Nephron (organoid): ENCODE results near the gene CBR1.

Experiments used
- H3K27ac Mint-ChIP-seq, 3 experiments: 2 replicates each; pipeline ENCODE4 v1.8.0; 2020; ENCODE audit warnings: mixed read lengths in 3 of 3, mild to moderate bottlenecking in 2 of 3, moderate library complexity in 1 of 3
- H3K27me3 Mint-ChIP-seq: 2 replicates; pipeline ENCODE4 v1.8.0; 2021; ENCODE audit warnings: low read depth, mild to moderate bottlenecking, moderate library complexity, mixed read lengths
- H3K36me3 Mint-ChIP-seq: 2 replicates; pipeline ENCODE4 v1.8.0; 2020; ENCODE audit warnings: low read depth, mixed read lengths
- H3K4me1 Mint-ChIP-seq: 2 replicates; pipeline ENCODE4 v1.8.0; 2020; ENCODE audit warnings: mixed read lengths
- H3K4me3 Mint-ChIP-seq, 3 experiments: 2 replicates each; pipeline ENCODE4 v1.8.0; 2020; ENCODE audit warnings: mild to moderate bottlenecking in 3 of 3, mixed read lengths in 3 of 3, moderate library complexity in 2 of 3
- H3K9me3 Mint-ChIP-seq: 2 replicates; pipeline ENCODE4 v1.8.0; 2020; ENCODE audit warnings: mixed read lengths
- CTCF ChIP-seq, 3 experiments: fragments of 200-600 bp; sonication (generic); IDR thresholded peaks; one replicate each; pipeline ENCODE4 v1.5.0; 2021; ENCODE audit warnings: antibody characterized with exemption in 3 of 3; ENCODE audit not compliant: unreplicated experiment in 3 of 3

CBR1 gene

DNA sequence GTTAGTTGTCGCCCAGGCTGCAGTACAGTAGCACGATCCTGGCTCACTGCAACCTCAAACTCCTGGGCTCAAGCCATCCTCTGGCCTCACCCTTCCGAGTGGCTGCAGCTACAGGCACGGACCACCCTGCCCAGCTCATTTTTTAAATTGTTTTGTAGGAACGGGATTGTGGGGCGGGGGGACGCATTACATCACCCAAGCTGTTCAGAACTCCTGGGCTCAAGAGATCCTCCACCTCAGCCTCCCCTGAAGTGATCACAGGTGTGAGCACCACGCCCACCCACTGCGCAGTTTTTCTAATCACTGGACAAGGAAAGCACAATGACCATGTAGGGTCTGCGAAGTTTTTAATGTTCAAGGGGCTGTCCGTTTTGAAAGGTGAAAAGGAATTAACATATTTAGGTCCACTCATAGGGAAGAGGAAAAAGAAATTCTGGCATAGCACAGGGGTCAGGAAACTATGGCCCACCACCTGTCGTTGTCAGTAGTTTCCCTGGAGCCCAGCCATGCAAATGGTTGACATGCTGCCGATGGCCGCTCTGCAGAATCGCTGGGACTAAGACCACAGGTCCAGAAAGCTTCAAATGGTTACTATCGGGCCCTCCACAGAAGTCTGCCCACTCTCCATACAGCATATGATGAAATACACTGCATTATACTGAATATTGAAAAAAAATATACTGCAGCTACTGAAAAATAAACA, 35.5 kb upstream of the CBR1 start:
- no peaks in the 10 kb centered on the region for H3K9me3 Mint-ChIP-seq
- peak overlapping the region; percentile 66 to 95 (median 82) for H3K27ac Mint-ChIP-seq
- no peak for TF ChIP-seq CTCF (IDR thresholded peaks at IDR 0.05; ENCODE audit: unreplicated experiment in 3 of 3)
- peaks cover 4% of the 10 kb centered on the region for H3K27me3 Mint-ChIP-seq
- peaks cover 18% of the 10 kb centered on the region for H3K4me1 Mint-ChIP-seq
- H3K36me3 Mint-ChIP-seq: peaks cover 43% of the 10 kb centered on the region
- no peak overlapping the region for H3K4me3 Mint-ChIP-seq

GRCh38 chr21:36035381-36035791, 34.4 kb upstream of the CBR1 start:
- no peak overlapping the region for H3K4me3 Mint-ChIP-seq
- peaks cover 18% of the 10 kb centered on the region for H3K4me1 Mint-ChIP-seq
- H3K9me3 Mint-ChIP-seq: no peaks in the 10 kb centered on the region
- peaks cover 4% of the 10 kb centered on the region for H3K27me3 Mint-ChIP-seq
- peaks cover 50% of the 10 kb centered on the region for H3K36me3 Mint-ChIP-seq
- H3K27ac Mint-ChIP-seq: peak overlapping the region; percentile 66 to 95 (median 82)
- peak in 1 of 3 experiments; percentile 33 for TF ChIP-seq CTCF (IDR thresholded peaks at IDR 0.05; ENCODE audit: unreplicated experiment in 3 of 3)

DNA sequence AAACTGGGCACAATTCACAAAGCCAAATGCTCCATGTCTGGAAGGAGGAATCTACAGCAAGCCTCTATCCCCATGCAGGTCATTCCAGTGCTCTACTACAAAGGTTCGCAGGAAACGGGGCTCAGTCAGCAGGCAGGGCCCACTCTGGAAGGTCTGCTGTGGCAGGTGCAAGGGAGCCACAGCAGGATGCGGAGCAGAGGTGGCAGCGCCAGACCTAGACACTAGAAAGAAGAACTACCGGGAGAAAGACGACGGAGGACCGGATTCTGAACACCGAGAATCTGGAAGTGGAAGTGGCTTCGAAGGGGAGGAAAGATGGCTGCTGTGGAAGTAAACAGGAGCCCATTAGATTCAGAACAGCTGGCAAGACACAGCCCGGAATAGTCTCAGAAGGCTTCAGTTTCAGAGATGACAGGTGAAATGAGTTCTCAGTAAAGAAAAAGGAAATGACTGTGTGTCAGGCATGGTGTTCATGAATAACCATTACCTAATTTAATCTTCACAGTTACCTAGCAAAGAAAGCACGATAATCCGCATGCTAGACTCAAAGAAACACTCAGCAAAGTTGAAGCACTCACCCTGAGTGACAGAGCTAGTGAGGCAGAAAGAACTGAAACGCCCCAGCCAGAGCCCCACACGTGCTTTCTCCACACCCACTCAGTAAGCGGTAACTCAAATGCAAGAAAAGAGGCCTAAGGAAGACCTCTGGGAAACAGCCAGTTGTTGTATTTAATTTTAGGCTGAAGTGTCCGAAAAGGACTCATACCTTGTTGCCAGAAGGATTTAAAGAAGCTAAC, 30.9 kb upstream of the CBR1 start:
- H3K27ac Mint-ChIP-seq: peak overlapping the region in 1 of 3 experiments; percentile 10

DNA sequence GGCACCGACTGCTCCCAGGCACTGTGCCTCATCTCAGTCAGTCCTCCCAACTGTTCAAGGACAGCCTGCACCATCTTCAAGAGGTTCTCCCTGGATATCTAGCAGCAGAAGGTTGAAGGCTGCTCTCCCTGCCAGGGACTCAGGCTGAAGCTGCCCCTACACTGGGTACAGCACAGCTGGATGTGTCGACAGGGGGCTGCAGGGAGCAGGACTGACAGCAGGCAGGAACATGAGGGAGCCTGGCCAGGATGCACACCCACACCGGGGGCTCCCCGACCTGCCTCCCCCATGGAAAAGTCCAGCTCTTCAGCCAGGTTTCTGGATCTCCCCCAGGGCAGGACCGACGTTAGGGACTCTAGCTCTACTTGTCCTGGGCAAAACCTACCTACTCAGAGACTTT, 30.0 kb upstream of the CBR1 start:
- Mint-ChIP-seq H3K9me3 (no peaks in the 10 kb centered on the region), H3K4me3 (no peak overlapping the region), H3K36me3 (peaks cover 67% of the 10 kb centered on the region), H3K27ac (no peak overlapping the region), H3K4me1 (peaks cover 11% of the 10 kb centered on the region), H3K27me3 (no peaks in the 10 kb centered on the region)
- TF ChIP-seq CTCF (IDR thresholded peaks at IDR 0.05; ENCODE audit: unreplicated experiment in 3 of 3): no peak

More for the DNA sequence above, 30.9 kb upstream of the CBR1 start:
- Mint-ChIP-seq H3K4me3 (no peak overlapping the region), H3K4me1 (peaks cover 18% of the 10 kb centered on the region), H3K9me3 (no peaks in the 10 kb centered on the region), H3K36me3 (peaks cover 62% of the 10 kb centered on the region), H3K27me3 (no peaks in the 10 kb centered on the region)
- no peak for TF ChIP-seq CTCF (IDR thresholded peaks at IDR 0.05; ENCODE audit: unreplicated experiment in 3 of 3)

DNA sequence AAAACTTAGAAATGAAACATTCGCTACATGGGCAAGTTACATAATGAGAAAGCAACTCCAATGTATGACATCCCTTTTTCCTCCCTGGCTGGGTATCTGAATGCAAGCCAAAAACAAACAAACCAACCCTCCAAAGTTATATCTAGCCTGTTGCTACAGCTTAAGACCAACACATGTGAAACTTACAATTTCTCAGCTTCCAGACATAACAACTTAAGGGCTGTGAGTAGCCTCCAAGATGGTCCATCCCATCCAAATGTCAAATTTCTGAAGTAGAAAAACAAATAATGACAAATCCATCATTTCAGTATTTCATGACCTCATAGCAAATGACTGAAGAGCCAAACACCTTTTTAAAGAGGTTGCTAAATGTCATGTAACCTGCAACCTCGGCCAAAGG, 29.4 kb upstream of the CBR1 start:
- no peaks in the 10 kb centered on the region for H3K27me3 Mint-ChIP-seq
- TF ChIP-seq CTCF (IDR thresholded peaks at IDR 0.05; ENCODE audit: unreplicated experiment in 3 of 3): no peak
- H3K9me3 Mint-ChIP-seq: no peaks in the 10 kb centered on the region
- no peak overlapping the region for H3K4me3 Mint-ChIP-seq
- H3K36me3 Mint-ChIP-seq: peaks cover 65% of the 10 kb centered on the region
- no peak overlapping the region for H3K27ac Mint-ChIP-seq
- H3K4me1 Mint-ChIP-seq: peaks cover 8% of the 10 kb centered on the region
